Measurements from ENCODE around the gene ATP6V1A. TPM values are rescaled to one million over a fixed set of nuclear protein-coding genes. Genes with fewer than 3 reads are reported as not detected.

ATP6V1A gene
- 87.8 and 89.1 TPM in 2 replicates for total RNA-seq (ENCODE audit: low replicate concordance)

DNA sequence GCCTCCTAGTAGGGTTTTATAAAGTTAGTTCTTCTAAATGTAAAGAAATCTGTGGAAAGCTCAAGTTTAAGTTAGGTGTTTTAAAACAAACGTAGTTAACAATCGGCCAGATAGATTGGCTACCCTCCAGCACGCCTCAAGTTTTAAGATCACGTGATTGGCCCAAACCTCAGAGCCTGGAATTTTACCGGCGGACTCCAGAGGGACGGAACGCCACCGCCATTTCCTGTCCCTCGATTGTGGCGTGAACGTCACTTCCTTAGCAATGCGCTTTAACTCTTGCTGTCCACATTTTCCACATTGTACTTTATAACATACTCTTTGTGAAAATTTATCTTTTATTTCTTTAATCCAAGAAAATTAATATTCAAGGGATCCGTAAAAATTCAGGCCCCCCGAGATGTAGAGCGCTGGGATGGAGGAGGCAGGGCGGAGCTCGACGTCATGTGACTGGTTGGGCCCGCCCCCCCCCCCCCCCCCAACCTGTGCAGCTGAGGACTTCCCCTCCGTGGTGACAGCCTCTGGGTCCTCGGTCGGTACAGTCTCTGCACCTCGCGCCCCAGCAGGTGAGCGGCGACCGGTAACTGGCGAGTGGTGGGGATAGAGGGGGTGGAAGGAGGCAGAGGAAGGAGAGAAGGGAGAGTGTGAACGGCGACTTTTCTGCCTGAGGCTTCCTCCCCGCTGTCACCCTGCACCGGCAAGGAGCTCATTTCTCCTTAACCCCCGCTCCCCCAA lies at the start of gene ATP6V1A:
TSS of gene ATP6V1A (plus strand) at position 488 of the 735 bp plus-strand sequence. CDS start 31,719 bp downstream, outside the sequence.

GRCh38 chr3:113745756-113746547 lies 883 bp upstream of the ATP6V1A start, which contains the start of gene NAA50:
Gene NAA50 (minus strand): TSS chr3:113746249. CDS start chr3:113745949, 300 bp downstream.

GRCh38 chr3:113838631-113839209 lies 91.9 kb downstream of the ATP6V1A start, which contains the start of gene GRAMD1C:
Gene GRAMD1C (plus strand): TSS chr3:113838788. CDS start chr3:113838910, 122 bp downstream.

Other genes with a start within 250 kb of the ATP6V1A start
- 8.0 and 10.7 TPM in 2 replicates for gene SPICE1, start 231.9 kb upstream of the ATP6V1A start, total RNA-seq (ENCODE audit: low replicate concordance)
- not detected in 2 replicates for gene SIDT1, start 214.5 kb upstream of the ATP6V1A start, total RNA-seq (ENCODE audit: low replicate concordance)
- 2.3 and 3.2 TPM in 2 replicates for gene USF3, start 50.4 kb upstream of the ATP6V1A start, total RNA-seq (ENCODE audit: low replicate concordance)
- gene NAA50, start 786 bp upstream of the ATP6V1A start, total RNA-seq (ENCODE audit: low replicate concordance) = 120 and 133 TPM in 2 replicates
- 1.6 and 13.1 TPM in 2 replicates for gene GRAMD1C, start 91.8 kb downstream of the ATP6V1A start, total RNA-seq (ENCODE audit: low replicate concordance)
- gene ZDHHC23, start 201.0 kb downstream of the ATP6V1A start, total RNA-seq (ENCODE audit: low replicate concordance) = 0.70 and 2.0 TPM in 2 replicates

Data from smooth muscle cell of the coronary artery (primary cell).